ENCODE data around the gene EHBP1.
"Not testable (repeated sequence)": the region's sequence is repeated elsewhere in the genome, so short reads cannot be mapped to it uniquely, and the experiment has no call there.

Gene EHBP1

GRCh38 chr2:63054841-63055225, 349.3 kb downstream of the EHBP1 start:
- no peak for DNase-seq

GRCh38 chr2:63055226-63056106, 350.0 kb downstream of the EHBP1 start:
- no peak for DNase-seq

- no peak for DNase-seq
These were observed 350.9 kb downstream of the EHBP1 start for GRCh38 chr2:63056107-63057050.

GRCh38 chr2:63057249-63058143, 352.0 kb downstream of the EHBP1 start:
- DNase-seq = no peak

- DNase-seq = no peak
These were observed 352.8 kb downstream of the EHBP1 start for GRCh38 chr2:63058144-63058920.

- no peak for DNase-seq
These were observed 353.6 kb downstream of the EHBP1 start for GRCh38 chr2:63058921-63059792.

GRCh38 chr2:63059793-63060471, 354.4 kb downstream of the EHBP1 start:
- DNase-seq = no peak

- DNase-seq = no peak
These were observed 355.0 kb downstream of the EHBP1 start for GRCh38 chr2:63060472-63060991.

- DNase-seq = no peak
These were observed 358.7 kb downstream of the EHBP1 start for GRCh38 chr2:63064197-63064596.

- DNase-seq = no peak
These were observed 359.1 kb downstream of the EHBP1 start for GRCh38 chr2:63064661-63065060.

- no peak for DNase-seq
These were observed 360.8 kb downstream of the EHBP1 start for GRCh38 chr2:63066265-63066664.

GRCh38 chr2:63066838-63067237, 361.3 kb downstream of the EHBP1 start:
- no peak for DNase-seq

- DNase-seq = no peak
These were observed 366.2 kb downstream of the EHBP1 start for GRCh38 chr2:63071664-63072063.

GRCh38 chr2:63073994-63074393, 368.5 kb downstream of the EHBP1 start:
- DNase-seq = no peak

GRCh38 chr2:63074399-63074798, 368.9 kb downstream of the EHBP1 start:
- DNase-seq = not testable (repeated sequence)

- DNase-seq = no peak
These were observed 373.5 kb downstream of the EHBP1 start for GRCh38 chr2:63078852-63079606.

GRCh38 chr2:63081404-63081803, 375.9 kb downstream of the EHBP1 start:
- no peak for DNase-seq

GRCh38 chr2:63086687-63087086, 381.2 kb downstream of the EHBP1 start:
- no peak for DNase-seq

- DNase-seq = no peak
These were observed 386.9 kb downstream of the EHBP1 start for GRCh38 chr2:63092401-63092800.

Data from activated CD4-positive, alpha-beta T cell treated with anti-CD3 and anti-CD28 coated beads for 4 hours (primary cell).